T-helper 9 cell (primary cell): ENCODE data around the gene CTSE.
"Not testable (repeated sequence)": the region's sequence is repeated elsewhere in the genome, so short reads cannot be mapped to it uniquely, and the experiment has no call there.

Experiments
- DNase-seq: peaks from one replicate; pipeline ENCODE4 v3.0.0-alpha.2; 2020

CTSE gene

DNA sequence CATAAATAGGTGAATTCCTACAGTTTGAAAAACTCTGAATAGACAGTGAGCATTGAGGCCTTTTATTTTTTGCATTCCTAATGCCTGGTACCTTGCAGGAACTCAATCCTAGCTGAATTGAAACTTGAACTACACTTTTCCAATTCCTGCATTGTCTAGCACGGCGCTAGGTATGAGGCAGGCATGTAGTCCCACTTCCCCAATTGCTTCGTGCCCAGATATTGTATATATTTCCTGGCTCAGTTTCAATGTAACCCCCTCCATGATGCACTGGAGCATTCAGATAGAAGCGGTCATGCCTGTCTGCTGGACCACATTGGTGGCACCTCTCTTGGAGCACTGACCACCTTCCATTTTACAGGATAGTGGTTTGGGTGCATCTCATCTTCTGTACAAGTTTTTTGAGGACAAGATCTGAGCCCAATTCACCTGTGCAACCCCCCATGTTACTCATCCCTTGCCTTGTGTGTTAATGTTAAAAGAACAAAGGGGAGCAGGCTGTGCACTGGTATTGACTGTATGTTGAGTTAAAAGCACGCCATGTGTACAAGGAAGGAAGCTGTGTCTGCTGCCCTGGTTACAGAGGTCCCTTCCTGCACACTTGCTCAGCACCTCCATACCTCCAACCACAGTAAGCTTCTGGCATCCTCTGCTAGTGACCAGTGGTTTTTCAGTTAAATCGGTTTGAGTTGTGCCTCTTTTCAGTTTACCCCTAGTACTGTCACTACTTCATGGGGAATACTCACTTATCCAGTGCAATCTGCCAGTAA, 10.5 kb downstream of the CTSE start:
- DNase-seq: no peak

DNA sequence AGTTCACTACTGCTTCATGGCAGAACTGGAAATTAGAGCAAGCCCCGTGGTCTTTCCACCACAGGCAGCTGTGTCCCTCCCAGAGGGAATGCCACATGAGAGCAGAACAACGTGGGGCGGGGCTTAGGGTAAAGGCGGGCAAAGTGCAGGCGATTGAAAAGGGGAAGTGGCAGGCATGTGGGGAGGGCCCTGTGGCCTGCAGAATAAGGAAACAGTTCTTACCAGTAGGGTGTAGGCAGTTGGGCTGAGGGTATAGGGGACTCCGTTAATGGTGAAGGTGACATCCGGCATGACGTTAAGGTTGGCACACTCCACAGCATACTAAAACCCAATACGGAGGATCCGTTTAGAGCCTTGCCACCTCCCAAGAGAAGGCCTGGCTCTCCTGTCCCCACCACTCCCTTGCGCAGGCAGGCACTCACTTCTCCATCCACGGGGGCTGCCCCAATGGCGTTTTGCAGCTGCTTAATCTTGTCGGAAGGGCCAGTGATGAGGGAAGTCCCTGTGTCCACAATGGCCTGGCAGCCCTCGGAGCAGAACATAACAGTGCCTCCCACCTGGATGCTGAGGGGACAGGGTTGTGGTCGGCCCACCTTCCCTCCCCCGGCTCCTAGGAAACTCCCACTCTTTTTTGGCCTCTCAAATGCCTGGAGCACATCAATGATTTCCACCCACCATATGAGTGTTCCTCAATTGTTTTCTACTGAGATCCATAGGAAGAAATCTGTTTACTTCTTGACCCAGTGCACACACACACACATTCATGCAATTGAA, 11.4 kb downstream of the CTSE start:
- no peak for DNase-seq

DNA sequence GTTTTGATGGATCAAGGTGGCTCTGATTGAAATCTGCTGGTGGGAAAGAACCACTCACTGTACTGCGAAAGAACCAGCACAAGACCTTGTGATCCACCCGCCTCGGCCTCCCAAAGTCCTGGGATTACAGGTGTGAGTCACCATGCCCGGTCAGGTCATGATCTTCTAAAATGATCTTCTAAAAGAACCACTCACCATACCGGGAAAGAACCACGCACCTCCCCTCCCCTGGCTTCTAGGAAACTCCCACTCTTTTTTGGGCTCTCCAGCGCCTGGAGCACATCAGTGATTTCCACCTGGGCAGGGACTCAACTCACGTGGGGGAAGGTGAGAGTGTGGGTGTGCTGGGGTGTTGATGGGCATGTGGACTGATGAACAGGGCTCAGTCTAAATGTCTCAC, 12.6 kb downstream of the CTSE start:
- DNase-seq: no peak

DNA sequence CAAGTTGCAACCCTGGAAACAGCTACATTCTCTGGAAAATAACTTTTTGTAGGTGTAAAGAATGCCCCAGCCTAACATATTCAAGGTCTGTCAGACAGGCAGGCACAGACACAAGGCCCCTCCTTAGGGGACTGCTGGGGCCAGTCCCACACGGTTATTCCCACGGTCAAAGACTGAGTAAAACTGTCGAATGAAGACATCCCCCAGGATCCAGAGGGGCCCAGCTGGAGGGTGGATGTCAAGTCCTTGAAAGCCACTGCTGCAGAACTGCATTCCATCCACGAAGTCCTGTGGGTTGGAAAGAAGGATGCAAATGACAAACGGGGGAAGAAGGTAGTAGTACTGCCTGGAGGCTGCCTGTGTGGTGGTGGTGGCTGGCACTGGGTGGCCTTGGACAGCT, 13.6 kb downstream of the CTSE start:
- DNase-seq: no peak

DNA sequence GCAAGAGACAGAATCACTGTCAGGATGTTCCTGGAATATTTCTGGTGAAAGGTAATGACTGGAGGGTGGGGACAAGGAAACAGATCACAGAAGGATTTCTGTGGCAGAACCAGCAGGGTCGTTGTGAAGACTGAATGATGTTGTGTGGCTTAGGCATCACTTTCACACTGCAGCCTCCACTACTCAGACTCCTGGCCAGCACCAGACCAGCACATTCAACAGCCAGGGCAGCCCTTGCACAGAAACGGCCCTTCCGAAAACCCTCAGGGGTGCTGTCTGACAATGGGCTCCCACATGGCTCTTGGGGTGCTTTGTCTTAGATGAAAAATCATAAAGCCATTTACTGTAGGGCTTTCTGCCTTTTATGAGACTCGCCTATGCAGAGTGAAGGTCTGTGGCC, 16.7 kb downstream of the CTSE start:
- DNase-seq: no peak

DNA sequence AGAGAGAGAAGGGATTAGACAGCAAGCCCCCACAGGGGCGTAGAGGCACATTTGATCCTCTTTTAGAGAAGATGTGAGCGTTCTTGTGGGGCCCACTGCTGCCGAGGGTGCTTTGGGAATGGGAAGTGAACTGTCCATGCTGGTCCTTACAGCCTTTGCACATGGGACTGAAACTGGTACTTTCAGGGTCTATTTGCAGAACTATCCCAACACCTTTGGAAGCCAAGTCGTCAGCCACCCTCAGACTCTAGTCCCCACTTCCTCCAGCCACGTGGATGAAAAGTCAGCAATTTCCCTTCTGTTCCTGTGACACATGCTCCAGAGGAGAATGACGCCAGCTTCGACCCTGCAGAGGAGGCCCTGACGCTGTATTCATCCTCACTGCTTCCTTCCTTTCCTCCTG, 17.9 kb downstream of the CTSE start:
- DNase-seq: no peak

DNA sequence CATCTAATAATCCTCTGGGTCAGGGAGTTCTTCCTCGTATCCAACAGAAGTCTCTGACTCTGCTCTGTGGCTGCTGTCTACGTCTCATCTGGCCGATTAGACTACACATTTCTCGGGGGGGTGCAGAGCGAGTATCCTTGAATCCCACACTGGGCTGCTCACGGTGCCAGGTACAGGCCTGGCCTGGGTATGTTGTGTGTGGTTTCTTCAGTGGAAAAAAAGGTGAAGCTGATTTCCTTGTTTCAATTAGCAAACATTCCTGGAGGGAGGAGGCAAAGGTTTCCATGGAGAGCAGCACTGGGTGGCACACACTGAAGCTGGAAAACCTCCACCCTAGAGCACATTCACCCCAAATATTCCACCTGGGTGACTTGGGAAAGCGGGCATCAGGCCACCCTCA, 18.5 kb downstream of the CTSE start:
- no peak for DNase-seq

DNA sequence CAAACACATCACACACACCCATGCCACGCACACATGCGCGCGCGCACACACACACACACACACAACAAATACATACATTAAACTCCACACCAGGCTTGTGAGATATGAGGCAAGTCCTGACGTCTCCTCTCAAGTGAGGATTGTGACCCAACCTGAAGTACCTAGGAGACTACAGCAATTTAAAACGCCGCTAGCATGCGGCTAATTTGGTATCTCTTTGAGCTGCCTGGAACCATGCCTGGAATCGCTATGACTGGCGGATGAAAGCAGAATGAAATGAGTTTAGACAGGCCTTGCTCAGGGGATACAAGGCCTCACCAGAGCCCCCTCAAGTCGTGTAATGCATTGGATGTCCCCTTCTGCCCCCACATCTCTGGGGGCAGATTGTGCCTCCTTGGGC, 18.9 kb downstream of the CTSE start:
- no peak for DNase-seq

DNA sequence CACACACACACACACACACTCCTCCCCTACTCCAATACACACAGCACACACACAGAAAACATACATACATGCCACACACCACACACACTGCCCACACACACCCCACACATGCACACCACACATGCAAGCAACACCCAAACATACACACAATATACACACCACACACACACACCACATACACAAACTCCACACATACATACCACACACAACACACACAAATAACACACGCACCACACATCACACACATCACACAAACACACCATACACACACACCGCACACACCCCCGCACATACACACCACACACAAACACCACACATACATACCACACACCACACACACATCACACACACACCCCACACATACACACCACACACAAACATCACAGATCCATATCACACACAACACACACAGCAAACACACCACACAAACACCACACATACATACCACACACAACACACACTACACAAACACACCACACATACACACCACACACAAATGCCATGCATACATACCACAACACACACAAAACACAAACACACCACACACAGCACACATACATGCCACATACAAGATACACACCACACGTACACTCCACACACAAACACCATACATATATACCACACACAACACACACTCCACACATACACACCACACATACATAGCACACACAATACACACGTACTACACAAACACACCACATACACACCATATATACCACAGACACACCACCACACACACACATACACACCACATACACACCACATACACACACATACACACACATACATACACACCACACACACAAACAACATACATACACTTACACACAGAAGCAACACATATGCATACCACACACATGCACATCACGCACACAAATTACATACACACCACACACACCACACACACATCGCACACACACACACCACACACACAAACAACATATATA, 19.6 kb downstream of the CTSE start:
- no peak for DNase-seq

DNA sequence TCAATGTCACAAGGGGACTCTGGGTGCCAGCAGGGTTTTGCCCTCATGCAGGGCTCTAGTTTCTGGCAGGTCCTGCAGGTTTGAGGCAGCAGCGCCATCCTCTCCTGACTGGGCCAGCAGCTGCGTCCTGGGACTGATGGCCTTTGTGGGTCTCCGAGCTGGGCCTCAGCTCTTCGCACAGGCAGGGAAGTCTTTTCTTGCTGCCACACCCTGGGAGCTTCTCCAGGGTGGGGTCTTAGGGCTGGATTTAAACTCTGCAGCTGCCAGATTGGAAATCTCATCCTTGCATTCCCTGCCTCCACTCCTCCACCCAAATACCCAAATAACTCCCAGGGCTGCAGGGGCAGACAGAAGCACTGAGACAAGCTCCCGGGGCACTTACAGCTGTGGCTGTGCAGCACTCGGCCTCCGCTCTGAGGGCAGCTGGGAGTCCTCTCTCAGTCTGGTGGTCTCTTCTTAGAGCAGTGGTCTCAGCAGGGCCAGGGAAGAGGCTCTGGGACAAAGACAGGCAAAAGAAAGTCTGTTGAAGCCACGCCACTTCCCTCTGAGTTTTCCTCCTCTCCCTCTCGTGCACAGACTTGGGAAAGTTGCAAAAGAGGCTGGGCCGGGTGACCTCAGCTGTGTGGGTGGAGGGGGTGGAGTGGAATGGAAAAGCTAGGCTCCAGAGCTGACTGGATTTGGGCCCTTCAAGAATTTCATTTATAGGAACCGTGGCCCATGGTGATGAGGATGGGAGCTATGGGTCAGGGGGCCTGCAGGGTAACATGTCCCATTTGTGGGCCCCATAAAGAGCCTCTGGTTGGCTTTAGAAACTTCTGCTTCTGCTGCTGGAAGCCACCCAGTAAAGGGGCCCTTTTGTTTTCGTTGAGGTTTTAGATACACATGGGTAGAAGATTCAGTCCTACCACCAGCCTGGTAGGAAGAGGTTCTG, 20.6 kb downstream of the CTSE start, which contains the start of gene RAB7B:
Gene RAB7B, minus strand, starts transcription at position 525 of the 931 bp plus-strand sequence. CDS start 9,260 bp downstream, outside the sequence.
- no peak for DNase-seq

DNA sequence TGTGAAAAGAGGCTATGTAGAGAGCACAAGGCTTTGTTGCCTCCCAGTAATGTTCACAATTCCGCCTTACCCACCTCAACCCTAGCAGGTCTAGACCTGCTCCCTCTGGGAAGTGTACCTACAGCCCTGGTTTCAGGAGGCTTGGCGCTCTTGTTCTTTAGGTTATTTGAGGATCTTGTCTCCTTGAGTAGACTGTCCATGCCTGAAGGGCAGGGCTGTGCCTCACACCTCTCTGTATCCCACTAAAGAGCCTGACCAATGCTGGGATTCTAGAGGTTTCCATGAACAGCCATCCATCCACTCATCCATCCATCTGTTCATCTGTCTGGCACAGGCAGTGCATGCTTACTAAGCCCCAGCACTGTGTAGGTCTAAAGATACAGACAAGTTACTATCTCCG, 21.5 kb downstream of the CTSE start:
- no peak for DNase-seq

DNA sequence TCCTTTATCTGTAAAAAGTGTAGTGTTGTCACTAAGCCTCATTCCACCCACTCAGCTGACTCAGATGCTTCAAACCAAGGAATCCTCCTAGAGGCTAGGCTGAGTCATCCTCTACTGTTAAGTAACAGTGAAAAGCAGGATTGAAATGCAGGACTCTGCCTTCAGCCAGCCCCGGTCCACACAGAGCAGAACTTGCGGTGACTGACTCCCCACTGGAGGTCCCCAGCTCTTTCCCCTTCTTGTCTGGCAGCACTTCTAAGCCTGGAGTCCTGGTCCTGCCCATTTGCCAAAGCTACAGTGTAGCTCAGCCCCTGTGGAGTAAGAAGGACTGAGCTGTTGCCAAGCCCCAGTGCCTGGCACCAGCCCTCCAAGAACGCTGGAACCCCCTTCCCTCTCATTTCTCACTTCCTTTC, 22.2 kb downstream of the CTSE start:
- no peak for DNase-seq

DNA sequence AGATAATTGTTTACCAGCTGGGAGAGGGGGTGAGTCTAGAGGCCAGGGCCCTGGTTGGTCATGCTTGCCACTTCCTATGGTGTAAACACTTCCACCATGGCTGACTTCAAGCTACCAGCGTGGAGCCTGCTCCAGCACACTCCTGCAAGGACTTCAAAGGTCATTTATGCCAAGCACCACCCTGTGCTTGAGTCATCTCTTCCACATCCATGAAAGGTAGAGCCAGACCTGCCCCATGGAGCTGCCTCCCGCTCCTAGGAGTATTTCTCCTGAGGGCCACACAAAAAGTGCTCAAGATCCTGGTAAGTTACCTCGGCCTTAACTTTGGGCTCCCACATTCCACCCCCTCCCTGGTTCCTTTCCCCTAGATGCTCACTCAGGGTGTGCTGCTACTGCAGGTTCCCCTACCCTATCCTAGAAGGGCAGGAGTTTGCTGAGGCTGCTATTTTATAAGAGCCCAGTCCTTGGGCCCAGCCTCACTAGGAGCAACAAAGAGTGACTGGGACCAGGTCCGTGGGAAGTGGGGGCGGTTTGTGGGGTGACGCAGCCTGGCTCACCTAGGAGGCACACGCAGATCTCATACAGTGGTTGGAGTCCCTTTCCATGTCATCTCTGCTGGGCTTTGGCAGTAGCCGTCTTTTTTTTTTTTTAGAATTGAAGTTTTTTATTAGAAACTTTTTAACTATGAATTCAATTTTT, 22.9 kb downstream of the CTSE start:
- no peak for DNase-seq

DNA sequence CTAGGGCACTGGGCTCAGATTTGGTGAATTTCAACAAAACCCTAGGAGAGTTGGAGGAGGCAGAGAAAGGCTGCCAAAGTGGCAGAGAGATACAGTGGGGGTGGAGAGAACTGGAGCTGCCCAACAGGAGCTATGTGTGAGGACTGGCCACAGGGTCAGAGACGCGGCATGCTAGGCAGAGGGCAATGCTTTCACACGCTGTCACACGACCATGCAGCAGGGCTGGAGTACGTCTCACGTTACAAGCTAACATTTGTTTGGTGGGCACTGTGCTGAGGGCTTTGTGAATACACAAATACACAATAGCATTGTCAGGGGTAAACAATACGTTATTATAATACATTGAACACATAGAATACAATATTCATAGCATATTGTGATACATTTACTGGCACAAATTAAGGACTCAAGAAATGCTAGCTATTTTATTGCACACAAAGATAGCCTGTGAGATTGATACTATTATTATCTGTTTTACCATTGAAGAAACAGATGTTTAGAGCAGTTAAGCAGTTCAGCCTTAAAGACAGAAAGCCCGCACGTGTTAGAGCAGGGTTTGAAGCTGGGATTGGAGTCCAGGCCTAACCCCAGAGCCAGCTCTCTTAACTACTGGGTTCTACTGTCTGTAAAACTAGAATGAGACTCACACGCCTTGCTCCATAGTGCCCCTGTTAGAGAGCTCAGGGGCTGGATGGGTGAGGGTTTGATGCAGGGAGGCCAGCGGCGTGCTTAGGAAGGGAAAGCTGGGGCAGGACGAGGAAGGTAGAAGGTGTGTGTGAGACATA, 25.0 kb downstream of the CTSE start:
- DNase-seq: no peak

DNA sequence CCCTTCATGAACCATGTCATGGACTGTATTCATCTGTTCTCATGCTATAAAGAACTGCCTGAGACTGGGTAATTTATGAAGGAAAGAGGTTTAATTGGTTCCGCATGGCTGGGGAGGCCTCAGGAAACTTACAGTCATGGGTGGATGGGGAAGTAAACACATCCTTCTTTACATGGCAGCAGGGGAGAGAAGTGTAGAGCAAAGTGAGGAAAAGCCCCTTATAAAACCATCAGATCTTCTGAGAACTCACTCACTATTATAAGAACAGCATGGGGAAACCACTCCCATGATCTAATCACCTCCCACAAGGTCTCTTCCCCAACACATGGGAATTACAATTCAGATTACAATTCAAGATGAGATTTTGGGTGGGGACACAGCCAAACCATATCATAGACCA, 27.1 kb downstream of the CTSE start:
- not testable (repeated sequence) for DNase-seq

DNA sequence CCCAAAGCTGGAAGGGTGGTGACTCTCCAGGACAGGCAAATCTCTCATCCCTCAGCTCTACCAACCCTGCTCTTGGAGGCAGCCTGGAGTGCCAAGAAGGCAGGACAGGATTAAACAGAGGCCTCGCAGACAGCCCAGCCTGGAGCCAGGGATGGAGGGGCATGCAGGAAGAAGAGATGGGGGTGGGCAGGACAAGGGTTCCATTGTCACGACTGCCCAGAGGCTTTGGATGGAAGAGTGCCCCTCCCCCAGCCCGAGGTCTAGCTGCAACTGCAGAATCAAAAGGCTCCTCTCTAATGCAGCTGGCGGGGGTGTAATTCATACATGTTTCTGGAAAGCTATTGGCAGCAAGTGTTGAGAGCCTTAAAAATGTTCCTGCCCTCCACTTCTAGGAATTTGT, 29.3 kb downstream of the CTSE start:
- DNase-seq: no peak

DNA sequence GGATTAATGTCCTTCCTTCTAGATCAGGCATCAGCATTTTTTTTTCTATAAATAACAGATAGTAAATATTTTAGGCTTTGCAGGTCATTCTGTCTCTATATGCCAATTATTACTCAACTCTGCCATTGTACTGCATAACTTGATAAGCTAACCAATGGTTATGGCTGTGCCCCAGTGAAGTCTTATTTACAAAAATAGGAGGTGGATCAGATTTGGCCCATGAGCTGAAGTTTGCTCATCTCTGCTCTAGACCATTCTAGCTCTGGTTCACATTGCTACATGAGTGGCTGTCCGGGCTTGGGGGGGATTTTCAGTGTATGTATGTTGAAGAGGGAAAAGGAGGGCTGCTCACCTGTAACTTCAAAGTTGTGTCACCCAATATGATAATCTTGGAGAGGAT, 30.6 kb downstream of the CTSE start:
- no peak for DNase-seq

DNA sequence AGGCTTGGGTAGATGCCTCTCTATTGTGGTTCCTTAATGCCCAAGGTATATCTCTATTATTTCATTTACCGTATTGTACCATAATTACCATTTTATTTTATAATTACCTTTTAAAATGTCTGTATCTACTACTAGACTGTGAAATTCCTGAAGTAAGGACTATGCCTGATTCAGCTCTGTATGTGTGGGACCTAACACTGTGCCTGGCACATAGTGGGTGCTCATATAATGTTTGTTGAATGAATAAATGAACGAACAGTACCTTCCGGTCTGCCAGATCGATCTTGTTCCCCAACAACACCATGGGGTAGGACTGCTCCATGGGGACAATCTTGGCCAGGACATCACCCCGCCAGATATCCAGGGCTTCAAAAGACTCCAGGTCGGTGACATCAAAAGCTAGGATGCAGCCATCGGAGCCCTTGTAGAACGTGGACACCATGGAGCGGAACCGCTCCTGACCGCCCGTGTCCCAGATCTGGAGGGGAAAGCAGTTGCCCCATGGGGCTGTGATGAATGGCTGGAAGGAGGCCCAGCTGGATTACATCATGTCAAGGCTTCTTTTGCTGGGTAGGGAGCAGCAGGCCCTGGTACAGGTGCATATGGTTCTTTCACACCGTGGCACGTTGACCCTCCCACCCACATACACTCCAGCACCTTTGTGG, 31.3 kb downstream of the CTSE start:
- DNase-seq: no peak

DNA sequence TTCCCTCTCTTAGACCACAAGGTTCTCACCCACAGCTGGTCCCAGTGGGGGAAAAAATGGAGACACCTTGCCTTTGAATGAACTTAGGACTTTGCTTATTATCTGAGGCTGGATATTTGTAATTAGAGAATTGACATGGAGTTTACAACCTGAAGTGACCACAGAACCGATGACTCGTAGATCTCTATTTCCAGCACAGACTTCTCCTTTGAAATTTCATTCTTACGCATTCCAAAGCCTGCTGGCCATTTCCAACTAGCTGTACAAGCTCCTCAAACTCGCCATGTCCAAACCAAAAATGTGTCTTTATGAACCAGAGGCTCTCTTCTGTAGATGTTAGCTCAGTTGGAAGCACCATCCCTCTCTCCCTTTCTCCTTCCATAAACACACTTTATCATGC, 32.5 kb downstream of the CTSE start:
- DNase-seq: no peak

DNA sequence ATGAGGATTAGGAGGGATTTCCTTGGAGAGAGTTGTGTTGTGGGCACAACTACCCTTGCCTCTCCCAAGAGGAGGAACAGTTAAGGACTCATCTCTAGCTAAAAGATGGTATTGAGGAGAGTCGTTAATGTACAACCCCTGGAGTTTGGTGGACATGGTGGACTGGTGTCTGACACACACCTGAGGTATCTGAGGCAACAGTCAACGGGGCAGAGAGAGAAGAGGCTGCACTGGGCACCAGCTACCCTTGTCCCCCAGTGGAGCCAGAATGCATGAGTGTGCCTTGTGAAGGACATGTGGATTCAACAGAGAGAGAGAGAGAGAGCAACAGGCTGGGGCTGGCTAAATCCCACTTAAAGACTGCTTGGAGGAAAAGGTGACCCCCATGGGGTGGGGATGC, 33.5 kb downstream of the CTSE start:
- no peak for DNase-seq
